Measurements from ENCODE around the gene CBX5. TPM values are rescaled to one million over a fixed set of nuclear protein-coding genes. Genes with fewer than 3 reads are reported as not detected.

The CBX5 gene
- total and polyA plus RNA-seq, 9 of the 15 experiments (the other 6 are each of a cell fraction or from before 2014, with no cell fraction given) = 32.6 to 102 (median 59.2) TPM

DNA sequence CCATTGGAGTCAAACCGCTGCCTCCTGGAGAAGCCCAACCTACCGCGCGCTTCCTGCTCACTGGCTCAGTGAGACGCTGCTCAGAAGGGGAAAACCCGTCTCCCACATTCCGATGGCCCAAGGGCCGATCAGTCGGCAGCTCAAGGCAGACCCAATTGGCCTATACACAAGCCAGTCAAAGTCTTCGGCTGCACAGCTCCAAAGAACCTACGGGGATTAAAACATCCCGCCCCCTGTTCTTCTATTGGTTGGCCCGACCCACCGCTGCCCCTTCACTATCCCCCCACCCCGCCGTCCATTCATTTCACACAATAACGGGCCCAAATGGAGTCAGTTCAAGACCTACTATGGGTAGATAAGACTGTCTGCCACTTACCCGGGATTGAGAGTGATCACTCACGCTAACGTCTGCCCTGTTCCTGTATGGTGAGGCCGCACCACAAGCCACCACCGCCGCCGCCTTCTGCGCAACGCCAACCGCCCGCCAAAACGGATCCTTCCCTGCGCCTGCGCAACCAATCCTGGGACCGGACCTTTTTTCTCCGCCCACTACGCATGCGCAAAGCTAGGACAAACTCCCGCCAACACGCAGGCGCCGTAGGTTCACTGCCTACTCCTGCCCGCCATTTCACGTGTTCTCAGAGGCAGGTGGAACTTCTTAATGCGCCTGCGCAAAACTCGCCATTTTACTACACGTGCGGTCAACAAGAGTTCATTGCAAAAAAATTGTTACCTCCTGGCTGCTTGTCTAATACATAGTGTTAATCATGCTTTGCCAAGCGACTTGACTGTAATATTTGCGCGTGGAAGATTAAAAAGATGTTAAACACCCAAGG is at the start of gene CBX5 (continued):
- no peak for TF ChIP-seq RBBP5 (IDR thresholded peaks at IDR 0.05; ENCODE audit: borderline replicate concordance, insufficient read depth, low read length, poor library complexity, severe bottlenecking)
- TF ChIP-seq TCF3 (CRISPR knock-in tag; IDR thresholded peaks at IDR 0.05) = no peak
- TF ChIP-seq, protein P1, sequence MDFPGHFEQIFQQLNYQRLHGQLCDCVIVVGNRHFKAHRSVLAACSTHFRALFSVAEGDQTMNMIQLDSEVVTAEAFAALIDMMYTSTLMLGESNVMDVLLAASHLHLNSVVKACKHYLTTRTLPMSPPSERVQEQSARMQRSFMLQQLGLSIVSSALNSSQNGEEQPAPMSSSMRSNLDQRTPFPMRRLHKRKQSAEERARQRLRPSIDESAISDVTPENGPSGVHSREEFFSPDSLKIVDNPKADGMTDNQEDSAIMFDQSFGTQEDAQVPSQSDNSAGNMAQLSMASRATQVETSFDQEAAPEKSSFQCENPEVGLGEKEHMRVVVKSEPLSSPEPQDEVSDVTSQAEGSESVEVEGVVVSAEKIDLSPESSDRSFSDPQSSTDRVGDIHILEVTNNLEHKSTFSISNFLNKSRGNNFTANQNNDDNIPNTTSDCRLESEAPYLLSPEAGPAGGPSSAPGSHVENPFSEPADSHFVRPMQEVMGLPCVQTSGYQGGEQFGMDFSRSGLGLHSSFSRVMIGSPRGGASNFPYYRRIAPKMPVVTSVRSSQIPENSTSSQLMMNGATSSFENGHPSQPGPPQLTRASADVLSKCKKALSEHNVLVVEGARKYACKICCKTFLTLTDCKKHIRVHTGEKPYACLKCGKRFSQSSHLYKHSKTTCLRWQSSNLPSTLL (IDR thresholded peaks at IDR 0.05) = peak; percentile 47; the same call in 1 of the 2 replicates
- no peak for TF ChIP-seq MCM7 (IDR thresholded peaks at IDR 0.05)
- no peak for TF ChIP-seq ETV1 (tag; conservative IDR thresholded peaks at IDR 0.05; ENCODE audit: low read depth)
- TF ChIP-seq, protein P2, sequence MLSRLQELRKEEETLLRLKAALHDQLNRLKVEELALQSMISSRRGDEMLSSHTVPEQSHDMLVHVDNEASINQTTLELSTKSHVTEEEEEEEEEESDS (CRISPR knock-in tag; IDR thresholded peaks at IDR 0.05) = no peak
- no peak for TF ChIP-seq FOSL1 (tag; conservative IDR thresholded peaks at IDR 0.05)
- TF ChIP-seq ZKSCAN3 (CRISPR knock-in tag; IDR thresholded peaks at IDR 0.05) = no peak
- TF ChIP-seq TAF7 (tag; IDR thresholded peaks at IDR 0.05) = peak; percentile 75
- no peak for TF ChIP-seq ZNF445 (CRISPR knock-in tag; IDR thresholded peaks at IDR 0.05; ENCODE audit: low read depth)
- no peak for TF ChIP-seq NR2F6 (CRISPR knock-in tag; IDR thresholded peaks at IDR 0.05)
- no peak for TF ChIP-seq ZNF408 (CRISPR knock-in tag; IDR thresholded peaks at IDR 0.05; ENCODE audit: low read depth)
- TF ChIP-seq RAD21 (CRISPR knock-in tag; conservative IDR thresholded peaks at IDR 0.05 in 1 of 2, IDR thresholded peaks at IDR 0.05 in 1 of 2) = peak in 1 of 2 experiments; percentile 11; a peak in 1 of 4 replicates
- TF ChIP-seq HCFC1 (IDR thresholded peaks at IDR 0.05; ENCODE audit: low read depth, low read length) = peak; percentile 28; the same call in 1 of the 2 replicates
- TF ChIP-seq SMARCA5 (IDR thresholded peaks at IDR 0.05) = no peak
- no peak for TF ChIP-seq NR2C2 (CRISPR knock-in tag; IDR thresholded peaks at IDR 0.05)
- peak; percentile 86; the same call in 1 of the 2 replicates for TF ChIP-seq NR2C2 (tag; IDR thresholded peaks at IDR 0.05)
- TF ChIP-seq PTRF (tag; IDR thresholded peaks at IDR 0.05) = no peak
- TF ChIP-seq SUPT5H (IDR thresholded peaks at IDR 0.05) = peak; percentile 97
- TF ChIP-seq ZSCAN32 (CRISPR knock-in tag; IDR thresholded peaks at IDR 0.05) = no peak
- no peak for TF ChIP-seq KLF10 (CRISPR knock-in tag; IDR thresholded peaks at IDR 0.05)
- TF ChIP-seq SMAD3 (CRISPR knock-in tag; conservative IDR thresholded peaks at IDR 0.05) = 0 out of 2 replicates have a peak, but pooled peaks have one; percentile 56
- no peak for TF ChIP-seq SETDB1 (IDR thresholded peaks at IDR 0.05; ENCODE audit: low read length)
- peak; percentile 87 for TF ChIP-seq PML (IDR thresholded peaks at IDR 0.05; ENCODE audit: low read length)
- TF ChIP-seq, protein P3, sequence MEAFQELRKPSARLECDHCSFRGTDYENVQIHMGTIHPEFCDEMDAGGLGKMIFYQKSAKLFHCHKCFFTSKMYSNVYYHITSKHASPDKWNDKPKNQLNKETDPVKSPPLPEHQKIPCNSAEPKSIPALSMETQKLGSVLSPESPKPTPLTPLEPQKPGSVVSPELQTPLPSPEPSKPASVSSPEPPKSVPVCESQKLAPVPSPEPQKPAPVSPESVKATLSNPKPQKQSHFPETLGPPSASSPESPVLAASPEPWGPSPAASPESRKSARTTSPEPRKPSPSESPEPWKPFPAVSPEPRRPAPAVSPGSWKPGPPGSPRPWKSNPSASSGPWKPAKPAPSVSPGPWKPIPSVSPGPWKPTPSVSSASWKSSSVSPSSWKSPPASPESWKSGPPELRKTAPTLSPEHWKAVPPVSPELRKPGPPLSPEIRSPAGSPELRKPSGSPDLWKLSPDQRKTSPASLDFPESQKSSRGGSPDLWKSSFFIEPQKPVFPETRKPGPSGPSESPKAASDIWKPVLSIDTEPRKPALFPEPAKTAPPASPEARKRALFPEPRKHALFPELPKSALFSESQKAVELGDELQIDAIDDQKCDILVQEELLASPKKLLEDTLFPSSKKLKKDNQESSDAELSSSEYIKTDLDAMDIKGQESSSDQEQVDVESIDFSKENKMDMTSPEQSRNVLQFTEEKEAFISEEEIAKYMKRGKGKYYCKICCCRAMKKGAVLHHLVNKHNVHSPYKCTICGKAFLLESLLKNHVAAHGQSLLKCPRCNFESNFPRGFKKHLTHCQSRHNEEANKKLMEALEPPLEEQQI (IDR thresholded peaks at IDR 0.05) = no peak
- TF ChIP-seq SRSF3 (IDR thresholded peaks at IDR 0.05; ENCODE audit: insufficient read depth, low read length) = no peak
